Uterus (tissue), 4 donors: ENCODE data around the gene COX7C. TPM values are rescaled to one million over a fixed set of nuclear protein-coding genes. Genes with fewer than 3 reads are reported as not detected.
"Not testable (repeated sequence)": the region's sequence is repeated elsewhere in the genome, so short reads cannot be mapped to it uniquely, and the experiment has no call there.

Source experiments
- DNase-seq, 2 donors: peaks; one replicate each; pipeline ENCODE4 v3.0.0-alpha.2; 2019 to 2020
- H3K27ac ChIP-seq, 2 donors: fragments of 200-600 bp; sonication (generic); 1 replicate in 1 of 2; 2 replicates in 1 of 2; pipeline ENCODE4 v1.5.1; 2016 to 2018
- H3K27me3 ChIP-seq, 2 donors: fragments of 200-600 bp; sonication (generic); one replicate each; pipeline ENCODE4 v1.5.1; 2018 to 2019; ENCODE audit warnings: control low read depth in 1 of 2
- H3K36me3 ChIP-seq, 2 donors: fragments of 200-600 bp; sonication (generic); one replicate each; pipeline ENCODE4 v1.5.1; 2019; ENCODE audit warnings: control low read depth in 1 of 2
- H3K4me1 ChIP-seq, 2 donors: fragments of 200-600 bp; sonication (generic); one replicate each; pipeline ENCODE4 v1.5.1; 2018 to 2019; ENCODE audit warnings: control low read depth in 1 of 2
- H3K4me3 ChIP-seq, 2 donors: fragments of 200-600 bp; sonication (generic); 1 replicate in 1 of 2; 2 replicates in 1 of 2; pipeline ENCODE4 v1.5.1; 2018 to 2019; ENCODE audit warnings: mild to moderate bottlenecking in 1 of 2
- H3K9me3 ChIP-seq, 2 donors: fragments of 200-600 bp; sonication (generic); one replicate each; pipeline ENCODE4 v1.5.1; 2019; ENCODE audit warnings: control low read depth in 1 of 2
- CTCF ChIP-seq, 4 experiments: fragments of 200-600 bp in 2 of 4; fragments of 450-650 bp in 2 of 4; sonication (generic) in 2 of 4; IDR thresholded peaks; one replicate each; pipeline ENCODE4 v1.5.1; 2016 to 2019; ENCODE audit warnings: antibody characterized with exemption in 4 of 4, mild to moderate bottlenecking in 2 of 4, moderate library complexity in 1 of 4
- POLR2A ChIP-seq, 2 donors: fragments of 450-650 bp; IDR thresholded peaks; one replicate each; pipeline ENCODE4 v1.6.1; 2016; ENCODE audit warnings: antibody characterized with exemption in 2 of 2, mild to moderate bottlenecking in 1 of 2, moderate library complexity in 1 of 2
- intact Hi-C: fragments of 100-400 bp; cut with DNase I; formaldehyde crosslinking; loops from one replicate; pipeline ENCODE4 v1.15.1; 2023; ENCODE audit warnings: low total_unique reads
- total RNA-seq, 4 donors: library from RNA; depleted of rRNA in 3 of 4; stranded (reverse); fragments of >200 nt in 3 of 4; gene quantifications; one replicate each; pipeline versions ENCODE4 v1.1.0 to v1.2.4, GENCODE V29; 2014 to 2023
- donor health status: DM: yes; HTN: yes; CAD: no.

The COX7C gene
- total RNA-seq, 4 donors from 2014 or later: 152 to 723 (median 321) TPM

GRCh38 chr5:86644843-86645242, 27.1 kb downstream of the COX7C start:
- intact Hi-C loops: no loop called here
- TF ChIP-seq POLR2A (IDR thresholded peaks at IDR 0.05) (no peak), CTCF (IDR thresholded peaks at IDR 0.05) (no peak)
- H3K27me3 ChIP-seq: no peaks in the 10 kb centered on the region

DNA sequence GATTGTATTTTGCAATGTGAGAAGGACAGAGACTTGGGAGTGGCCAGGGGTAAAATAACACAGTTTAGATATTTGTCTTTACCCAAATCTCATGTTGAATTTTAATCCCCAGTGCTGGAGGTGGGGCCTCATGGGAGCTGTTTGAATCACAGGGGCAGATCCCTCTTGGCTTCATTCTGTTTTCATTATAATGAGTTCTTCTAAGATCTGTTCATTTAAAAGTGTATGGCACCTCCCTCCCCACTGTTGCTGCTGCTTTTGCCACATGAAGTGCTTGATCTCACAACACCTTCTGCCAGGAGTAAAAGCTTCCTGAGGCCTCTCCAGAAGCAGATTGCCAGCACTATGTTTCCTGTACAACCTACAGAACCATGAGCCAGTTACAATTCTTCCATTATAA, 28.1 kb downstream of the COX7C start:
- Histone ChIP-seq H3K36me3 (no peaks in the 10 kb centered on the region), H3K9me3 (no peaks in the 10 kb centered on the region), H3K27me3 (no peaks in the 10 kb centered on the region), H3K27ac (no peak overlapping the region), H3K4me1 (no peaks in the 10 kb centered on the region), H3K4me3 (no peak overlapping the region)
- intact Hi-C loops: no loop called here
- TF ChIP-seq POLR2A (IDR thresholded peaks at IDR 0.05) (no peak), CTCF (IDR thresholded peaks at IDR 0.05) (no peak)
- no peak for DNase-seq

More at GRCh38 chr5:86644843-86645242, 27.1 kb downstream of the COX7C start:
- H3K9me3 ChIP-seq: no peaks in the 10 kb centered on the region
- no peak overlapping the region for H3K27ac ChIP-seq
- DNase-seq: no peak
- H3K4me3 ChIP-seq: no peak overlapping the region
- H3K4me1 ChIP-seq: no peaks in the 10 kb centered on the region
- no peaks in the 10 kb centered on the region for H3K36me3 ChIP-seq

DNA sequence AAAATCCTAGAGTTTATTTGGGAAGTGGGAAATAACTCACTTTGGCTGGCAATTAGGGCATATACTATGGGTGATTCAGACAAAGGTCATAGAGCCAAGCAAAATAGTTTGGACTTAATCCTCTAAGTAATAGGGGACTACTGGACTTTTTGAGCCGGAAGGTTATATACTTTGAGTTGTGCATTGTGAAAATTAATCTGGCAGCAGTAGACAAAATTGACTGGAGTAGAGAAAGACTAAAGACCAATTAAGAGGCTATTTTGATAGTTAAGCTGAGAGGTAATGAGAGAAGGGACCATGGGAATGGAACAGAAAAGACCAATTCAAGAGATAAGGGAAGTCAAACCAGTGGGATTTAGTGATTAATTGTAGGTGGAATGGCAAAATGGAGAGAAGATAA, 28.9 kb downstream of the COX7C start:
- H3K27ac ChIP-seq: no peak overlapping the region
- H3K4me1 ChIP-seq: no peaks in the 10 kb centered on the region
- H3K9me3 ChIP-seq: no peaks in the 10 kb centered on the region
- TF ChIP-seq POLR2A (IDR thresholded peaks at IDR 0.05): no peak
- TF ChIP-seq CTCF (IDR thresholded peaks at IDR 0.05): no peak
- intact Hi-C loops: no loop called here
- no peak for DNase-seq
- H3K27me3 ChIP-seq: no peaks in the 10 kb centered on the region
- H3K36me3 ChIP-seq: no peaks in the 10 kb centered on the region
- H3K4me3 ChIP-seq: no peak overlapping the region

GRCh38 chr5:86649832-86650505, 32.2 kb downstream of the COX7C start:
- H3K36me3 ChIP-seq: no peaks in the 10 kb centered on the region
- H3K4me3 ChIP-seq: no peak overlapping the region
- no peak for TF ChIP-seq CTCF (IDR thresholded peaks at IDR 0.05)
- no peak for TF ChIP-seq POLR2A (IDR thresholded peaks at IDR 0.05)
- H3K27me3 ChIP-seq: no peaks in the 10 kb centered on the region
- H3K9me3 ChIP-seq: no peaks in the 10 kb centered on the region
- intact Hi-C loops: no loop called here
- no peaks in the 10 kb centered on the region for H3K4me1 ChIP-seq
- no peak for DNase-seq
- H3K27ac ChIP-seq: no peak overlapping the region

DNA sequence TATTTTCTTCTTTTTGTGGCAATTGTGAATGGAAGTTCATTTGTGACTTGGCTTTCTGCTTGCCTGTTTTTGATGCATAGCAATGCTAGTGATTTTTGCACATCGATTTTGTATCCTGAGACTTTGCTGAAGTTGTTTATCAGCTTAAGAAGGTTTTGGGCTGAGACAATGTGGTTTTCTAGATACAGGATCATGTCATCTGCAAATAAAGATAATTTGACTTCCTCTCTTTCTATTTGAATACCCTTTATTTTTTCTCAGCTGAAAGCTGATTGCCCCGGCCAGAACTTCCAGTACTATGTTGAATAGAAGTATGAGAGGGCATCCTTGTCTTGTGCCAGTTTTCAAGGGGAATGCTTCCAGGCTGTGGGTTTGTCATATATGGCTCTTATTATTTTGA, 43.0 kb downstream of the COX7C start:
- H3K4me1 ChIP-seq, H3K36me3 ChIP-seq, H3K27ac ChIP-seq, H3K4me3 ChIP-seq, intact Hi-C loops, H3K9me3 ChIP-seq, DNase-seq, H3K27me3 ChIP-seq: not testable (repeated sequence)

DNA sequence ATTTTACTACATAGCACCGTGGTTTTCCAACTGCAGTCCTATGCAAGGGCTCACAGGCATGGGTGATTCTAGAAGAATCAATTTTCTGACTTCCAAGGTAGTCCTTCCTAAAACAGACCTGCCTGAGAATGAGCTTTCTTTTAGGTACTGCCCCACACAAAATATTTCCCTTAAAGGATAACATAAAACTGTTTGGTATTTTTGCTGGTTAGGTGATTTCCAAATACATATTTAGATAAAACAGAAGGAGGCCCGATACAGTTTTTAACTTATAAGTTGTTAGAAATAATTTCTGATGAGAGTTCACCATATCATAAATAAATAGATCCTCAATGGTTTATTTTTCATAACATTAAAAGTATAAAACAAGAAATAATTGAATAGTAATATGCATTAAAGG, 46.4 kb downstream of the COX7C start:
- TF ChIP-seq CTCF (IDR thresholded peaks at IDR 0.05) (no peak), POLR2A (IDR thresholded peaks at IDR 0.05) (no peak)
- no peaks in the 10 kb centered on the region for H3K9me3 ChIP-seq
- H3K27me3 ChIP-seq: no peaks in the 10 kb centered on the region
- no peak overlapping the region for H3K4me3 ChIP-seq
- H3K36me3 ChIP-seq: no peaks in the 10 kb centered on the region
- no peaks in the 10 kb centered on the region for H3K4me1 ChIP-seq
- intact Hi-C loops: no loop called here
- DNase-seq: no peak
- no peak overlapping the region for H3K27ac ChIP-seq
